Measurements from ENCODE around the gene GRIK5. TPM values are rescaled to one million over a fixed set of nuclear protein-coding genes. Genes with fewer than 3 reads are reported as not detected.
A peak's percentile ranks its signal among the peaks of the same experiment; 100 is the strongest.

Gene GRIK5
- total RNA-seq, 1 experiment from 2014 or later = 43.1 TPM

DNA sequence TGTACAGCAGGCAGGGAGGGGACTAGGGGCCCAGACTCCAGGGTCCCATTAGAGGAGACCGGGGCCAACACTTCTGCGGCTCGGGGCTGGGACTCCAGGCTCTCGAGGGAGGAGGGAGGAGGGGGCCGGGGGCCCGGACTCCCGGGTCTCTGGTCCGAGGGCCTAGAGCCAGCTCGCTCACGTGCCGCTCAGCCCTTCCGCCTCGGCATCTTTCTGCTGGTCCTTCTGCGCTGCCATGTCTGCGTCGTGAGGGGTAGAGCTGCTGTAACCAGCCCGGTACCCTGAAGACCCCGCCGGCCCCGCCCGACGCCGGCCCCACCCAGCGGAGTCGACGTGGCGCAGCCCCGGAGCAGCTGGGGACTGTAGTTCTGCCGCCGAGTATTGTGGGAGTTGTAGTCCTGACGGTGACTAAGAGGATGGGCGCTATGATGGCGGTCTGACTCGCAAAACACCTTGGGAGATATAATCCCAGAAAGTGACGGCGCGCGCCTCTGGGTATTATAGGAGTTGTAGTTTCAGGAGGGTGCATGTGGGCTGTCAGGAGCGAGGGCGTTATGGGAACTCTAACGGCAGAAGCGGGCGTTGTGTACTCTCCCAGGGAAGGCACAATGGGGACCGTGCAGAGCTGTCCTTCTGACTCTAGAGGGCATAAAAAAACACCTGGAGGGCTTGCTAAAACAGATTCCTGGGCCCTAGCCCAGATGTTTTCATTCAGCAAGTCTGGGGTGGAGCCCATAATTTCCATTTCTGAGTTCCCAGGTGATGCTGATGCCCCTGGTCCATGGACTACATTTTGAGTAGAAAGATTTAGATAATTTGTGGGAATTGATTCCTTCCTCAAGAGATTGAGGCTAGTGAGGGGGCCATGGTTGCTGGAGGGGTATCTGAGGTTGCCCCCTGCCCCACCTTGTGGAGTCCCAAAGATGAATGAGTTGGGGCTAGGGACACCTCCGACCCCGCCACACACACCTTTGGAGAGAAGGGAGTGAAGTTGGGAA lies 110.7 kb downstream of the GRIK5 start, which contains the start of gene RABAC1:
Gene RABAC1, minus strand, starts transcription at position 266 of the 998 bp plus-strand sequence. Its CDS starts 29 bp downstream, at position 237.
- no CpG with 5 or more reads among the region's 46 CpGs for WGBS (ENCODE audit: extremely low coverage, insufficient read length, low lambda C conversion rate)
- Histone ChIP-seq H3K4me1 (ENCODE audit: insufficient read depth, low read length) (no peaks in the 10 kb centered on the region), H3K23me2 (ENCODE audit: insufficient read length, low read depth, low read length, poor library complexity, severe bottlenecking) (no peaks in the 10 kb centered on the region), H4K91ac (ENCODE audit: insufficient read length, low read depth, low read length) (no peak within 1 kb of the TSS), H3K4ac (ENCODE audit: low read depth, low read length) (no peak within 1 kb of the TSS), H3K18ac (ENCODE audit: insufficient read length, low read depth, low read length) (peak within 1 kb of the TSS; percentile 59), H3T11ph (ENCODE audit: low read length) (no peak within 1 kb of the TSS), H2BK12ac (ENCODE audit: insufficient read length, low read depth, low read length) (no peak within 1 kb of the TSS), H2BK120ac (ENCODE audit: low read depth, low read length, poor library complexity, severe bottlenecking) (no peak within 1 kb of the TSS), H2AK5ac (ENCODE audit: insufficient read length, low read length) (no peak within 1 kb of the TSS), H3K4me2 (ENCODE audit: insufficient read depth, insufficient read length, low read length) (peak within 1 kb of the TSS; percentile 54), H3K9me3 (ENCODE audit: control insufficient read depth, low read depth, low read length) (no peaks in the 10 kb centered on the region), H2BK20ac (ENCODE audit: low read depth, low read length, poor library complexity, severe bottlenecking) (no peak within 1 kb of the TSS), H3K27ac (ENCODE audit: insufficient read length, low read depth, low read length) (no peak within 1 kb of the TSS), H4K8ac (replicated peaks; ENCODE audit: insufficient read length, low read depth, low read length) (no peak within 1 kb of the TSS), H3K79me2 (ENCODE audit: insufficient read depth, low read length) (no peaks in the 10 kb centered on the region), H4K5ac (ENCODE audit: insufficient read length, low read depth, low read length) (no peak within 1 kb of the TSS), H4K20me1 (ENCODE audit: control insufficient read depth, insufficient read depth, insufficient read length) (peaks cover 3% of the 10 kb centered on the region), H3K79me1 (ENCODE audit: insufficient read depth, low read depth, low read length, poor library complexity, severe bottlenecking) (no peaks in the 10 kb centered on the region), H2BK5ac (ENCODE audit: insufficient read length, low read length) (no peak within 1 kb of the TSS), H3K27me3 (ENCODE audit: insufficient read depth, low read length) (no peaks in the 10 kb centered on the region), H3K14ac (ENCODE audit: insufficient read depth, low read length) (peak within 1 kb of the TSS; percentile 37; the same call in 1 of the 2 replicates), H2AFZ (ENCODE audit: low read length) (peak within 1 kb of the TSS; percentile 10), H2BK15ac (ENCODE audit: low read depth, low read length) (no peak within 1 kb of the TSS), H3K23ac (ENCODE audit: insufficient read length, low read depth, low read length) (no peak within 1 kb of the TSS), H3K9ac (ENCODE audit: extremely low read depth, insufficient read length, low read length) (peak within 1 kb of the TSS; percentile 62), H3K56ac (ENCODE audit: insufficient read length, low read depth, low read length) (no peak within 1 kb of the TSS)
- Mint-ChIP-seq H3K4me1 (peaks cover 16 to 22% of the 10 kb centered on the region in 2 experiments), H3K9me3 (no peaks in the 10 kb centered on the region), H3K36me3 (ENCODE audit: insufficient read depth in 1 of 3, low read depth in 3 of 3) (peaks cover 4 to 21% (median 5%) of the 10 kb centered on the region in 3 experiments; a peak in 5 of 7 replicates), H3K27me3 (ENCODE audit: low read depth) (no peaks in the 10 kb centered on the region), H3K4me3 (peak within 1 kb of the TSS; percentile 73 to 82), H3K27ac (peak within 1 kb of the TSS; percentile 83 to 94 (median 84))
- DNase-seq = peak; percentile 98
- peak; percentile 54 for TF ChIP-seq CTCF (conservative IDR thresholded peaks at IDR 0.05)

All from H9 (cell line).